Liver (tissue), 9 donors: ENCODE results near the gene MLLT10. TPM values are rescaled to one million over a fixed set of nuclear protein-coding genes. Genes with fewer than 3 reads are reported as not detected.

Experiments
- DNase-seq: peaks from one replicate; pipeline ENCODE4 v3.0.0-alpha.2; 2017; ENCODE audit warnings: low spot score
- H3K27ac ChIP-seq, 2 donors: one replicate each; pipeline ENCODE4 v1.7.0; 2013; ENCODE audit warnings: inconsistent platforms in 2 of 2, low read length in 2 of 2, control low read depth in 1 of 2, low read depth in 1 of 2, mild to moderate bottlenecking in 1 of 2
- H3K27me3 ChIP-seq, 4 donors: one replicate each; pipeline versions ENCODE4 v1.6.1 to v1.7.0; 2013; ENCODE audit warnings: low read length in 3 of 4, inconsistent platforms in 1 of 4, mild to moderate bottlenecking in 1 of 4, moderate library complexity in 1 of 4; ENCODE audit not compliant: control insufficient read depth in 4 of 4, insufficient read depth in 4 of 4
- H3K36me3 ChIP-seq, 4 donors: one replicate each; pipeline versions ENCODE4 v1.6.1 to v1.7.0; 2013; ENCODE audit warnings: low read length in 3 of 4, mild to moderate bottlenecking in 3 of 4, low read depth in 1 of 4, moderate library complexity in 1 of 4; ENCODE audit not compliant: control insufficient read depth in 4 of 4, insufficient read depth in 3 of 4
- H3K4me1 ChIP-seq, 4 donors: one replicate each; pipeline versions ENCODE4 v1.6.1 to v1.7.0; 2013; ENCODE audit warnings: low read length in 3 of 4, mild to moderate bottlenecking in 3 of 4, moderate library complexity in 1 of 4; ENCODE audit not compliant: control insufficient read depth in 4 of 4, insufficient read depth in 4 of 4
- H3K4me3 ChIP-seq, 3 donors: one replicate each; pipeline versions ENCODE4 v1.6.1 to v1.7.0; 2013; ENCODE audit warnings: low read length in 3 of 3, control low read depth in 1 of 3, low read depth in 1 of 3, mild to moderate bottlenecking in 1 of 3
- H3K9ac ChIP-seq, 2 donors: one replicate each; pipeline ENCODE4 v1.7.0; 2013; ENCODE audit warnings: low read length in 2 of 2, mild to moderate bottlenecking in 2 of 2, moderate library complexity in 2 of 2, control low read depth in 1 of 2, low read depth in 1 of 2
- H3K9me3 ChIP-seq, 4 donors: one replicate each; pipeline versions ENCODE4 v1.6.1 to v1.7.0; 2013; ENCODE audit warnings: low read length in 3 of 4; ENCODE audit not compliant: control insufficient read depth in 4 of 4
- ATF3 ChIP-seq: IDR thresholded peaks from 2 replicates; pipeline ENCODE4 v1.6.1; 2016; ENCODE audit warnings: antibody characterized with exemption
- CTCF ChIP-seq: fragments of 150-350 bp; IDR thresholded peaks from 2 replicates; pipeline ENCODE4 v1.5.1; 2017; ENCODE audit warnings: improper control_type of control experiment, low read depth, low read length; ENCODE audit not compliant: missing input control
- EGR1 ChIP-seq, 2 donors: IDR thresholded peaks; 2 replicates each; pipeline ENCODE4 v1.6.1; 2016 to 2018; ENCODE audit warnings: antibody characterized with exemption in 2 of 2, low read depth in 2 of 2
- FOXA1 ChIP-seq: IDR thresholded peaks from 2 replicates; pipeline ENCODE4 v1.6.1; 2016; ENCODE audit warnings: antibody characterized with exemption
- FOXA2 ChIP-seq: IDR thresholded peaks from 2 replicates; pipeline ENCODE4 v1.6.1; 2016; ENCODE audit warnings: antibody characterized with exemption
- GABPA ChIP-seq, 2 donors: IDR thresholded peaks in 1 of 2; conservative IDR thresholded peaks in 1 of 2; 2 replicates each; pipeline ENCODE4 v1.6.1; 2016; ENCODE audit warnings: antibody characterized with exemption in 2 of 2, mild to moderate bottlenecking in 1 of 2, moderate library complexity in 1 of 2
- HNF4A ChIP-seq, 2 donors: conservative IDR thresholded peaks; 2 replicates each; pipeline ENCODE4 v1.6.1; 2016; ENCODE audit warnings: antibody characterized with exemption in 2 of 2, mild to moderate bottlenecking in 2 of 2
- HNF4G ChIP-seq: IDR thresholded peaks from 2 replicates; pipeline ENCODE4 v1.6.1; 2016; ENCODE audit warnings: antibody characterized with exemption
- JUND ChIP-seq, 2 donors: IDR thresholded peaks; 2 replicates each; pipeline ENCODE4 v1.6.1; 2016; ENCODE audit warnings: antibody characterized with exemption in 2 of 2
- MAX ChIP-seq: IDR thresholded peaks from 2 replicates; pipeline ENCODE4 v1.6.1; 2016; ENCODE audit warnings: antibody characterized with exemption
- NR2F2 ChIP-seq: IDR thresholded peaks from 2 replicates; pipeline ENCODE4 v1.6.1; 2016; ENCODE audit warnings: antibody characterized with exemption
- RAD21 ChIP-seq, 2 donors: IDR thresholded peaks; 2 replicates each; pipeline ENCODE4 v1.6.1; 2016; ENCODE audit warnings: antibody characterized with exemption in 2 of 2, mild to moderate bottlenecking in 2 of 2
- RXRA ChIP-seq, 2 donors: IDR thresholded peaks; 2 replicates each; pipeline ENCODE4 v1.6.1; 2017 to 2018; ENCODE audit warnings: antibody characterized with exemption in 2 of 2, mild to moderate bottlenecking in 1 of 2
- SP1 ChIP-seq: IDR thresholded peaks from 2 replicates; pipeline ENCODE4 v1.6.1; 2018; ENCODE audit warnings: antibody characterized with exemption, mild to moderate bottlenecking
- TAF1 ChIP-seq: conservative IDR thresholded peaks from 2 replicates; pipeline ENCODE4 v1.6.1; 2016; ENCODE audit warnings: antibody characterized with exemption, mild to moderate bottlenecking
- YY1 ChIP-seq: IDR thresholded peaks from 2 replicates; pipeline ENCODE4 v1.6.1; 2016; ENCODE audit warnings: antibody characterized with exemption, mild to moderate bottlenecking
- ZBTB33 ChIP-seq: IDR thresholded peaks from 2 replicates; pipeline ENCODE4 v1.6.1; 2016; ENCODE audit warnings: antibody characterized with exemption
- WGBS: extraction: QIAGEN DNeasy Blood & Tissue Kit; methylation state at CpG from one replicate; pipeline ENCODE4 v1.1.7; 2013; 5-methylcytosine and 5-hydroxymethylcytosine counted together
- polyA plus RNA-seq, 2 donors: library from polyadenylated mRNA; stranded (reverse) in 1 of 2; unstranded in 1 of 2; fragments of 200-250 nt in 1 of 2; fragments of >200 nt in 1 of 2; fragmentation: Nextera tagmentation in 1 of 2; extraction: Ambion mirVana in 1 of 2; gene quantifications; one replicate each; pipeline versions ENCODE4 v1.2.1 to v1.2.3, GENCODE V29; 2013 to 2015
- total RNA-seq, 2 donors: library from RNA; depleted of rRNA; stranded (reverse); fragments of >200 nt; gene quantifications; one replicate each; pipeline ENCODE4 v1.2.3, GENCODE V29; 2014
- TF ChIP-seq, protein P1 (sequence below): IDR thresholded peaks from 2 replicates; pipeline ENCODE4 v1.6.1; 2016; ENCODE audit warnings: antibody characterized with exemption, mild to moderate bottlenecking
- donor health status: healthy.
- donor health status: healthy.
- donor health status: healthy.
- donor health status: healthy.
- donor health status: healthy.

MLLT10 gene
- total and polyA plus RNA-seq, 4 donors: 11.9 to 47.4 (median 22.6) TPM

DNA sequence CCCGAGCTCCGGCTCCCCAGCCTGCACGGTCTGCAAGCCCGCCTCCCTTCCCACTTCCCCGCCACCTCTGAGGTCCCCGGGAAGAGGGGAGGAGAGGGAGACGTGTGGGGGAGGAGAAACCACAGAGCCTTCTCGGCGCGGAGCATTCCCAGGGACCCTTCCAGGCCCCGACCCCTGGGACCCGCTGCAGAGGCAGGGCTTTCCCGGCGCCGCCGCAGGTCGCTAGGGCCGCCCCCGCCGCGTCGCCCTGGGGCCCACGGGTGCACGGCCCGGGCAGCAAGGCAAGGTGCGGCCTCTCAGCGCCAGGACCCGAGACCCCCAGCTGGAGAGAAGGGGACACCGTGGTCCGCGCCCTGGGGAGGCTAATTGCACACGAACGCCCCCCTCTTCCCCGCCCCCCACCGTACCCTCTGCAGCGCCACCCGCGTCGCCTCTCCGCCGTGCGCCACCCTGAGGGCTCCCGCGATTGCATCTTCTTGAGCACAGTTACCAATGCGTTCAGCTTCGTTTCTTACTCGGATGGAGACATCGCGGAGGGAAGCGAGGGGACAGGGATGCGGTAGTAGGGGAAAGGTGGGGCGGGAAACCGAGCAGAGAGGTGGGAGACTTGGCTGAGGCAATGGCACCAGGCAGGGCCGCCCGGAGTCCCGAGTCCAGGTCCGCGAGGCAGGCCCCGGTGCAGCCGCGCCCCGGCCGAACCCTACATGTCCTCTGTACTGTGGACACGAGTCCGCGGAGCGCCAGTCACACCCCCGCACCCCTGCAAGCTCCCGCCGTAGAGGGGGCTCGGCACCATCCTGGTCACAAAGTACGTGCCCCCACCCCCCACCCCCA is 37.5 kb upstream of the MLLT10 start:
- H3K9ac ChIP-seq: no peak overlapping the region
- no peaks in the 10 kb centered on the region for H3K9me3 ChIP-seq
- peak overlapping the region; percentile 73 to 87 for H3K27ac ChIP-seq
- H3K4me3 ChIP-seq: peak overlapping the region; percentile 74 to 84 (median 80)
- no peaks in the 10 kb centered on the region for H3K27me3 ChIP-seq
- under 1% methylated on average over 72 of the region's 72 CpGs for WGBS
- DNase-seq: peak; percentile 58
- TF ChIP-seq CTCF (no peak), RAD21 (IDR thresholded peaks at IDR 0.05) (peak in 1 of 2 donors; percentile 30), NR2F2 (no peak), FOXA1 (no peak), GABPA (IDR thresholded peaks at IDR 0.05 in 1 of 2, conservative IDR thresholded peaks at IDR 0.05 in 1 of 2) (no peak), FOXA2 (no peak), JUND (IDR thresholded peaks at IDR 0.05) (no peak), YY1 (no peak), ZBTB33 (no peak), RXRA (IDR thresholded peaks at IDR 0.05) (no peak), MAX (no peak), HNF4A (conservative IDR thresholded peaks at IDR 0.05) (peak; percentile 73 to 76), HNF4G (peak; percentile 30), EGR1 (IDR thresholded peaks at IDR 0.05; ENCODE audit: low read depth in 2 of 2) (peak in 1 of 2 donors; percentile 38), ATF3 (no peak), TAF1 (no peak), SP1 (no peak)
- TF ChIP-seq, protein P1, sequence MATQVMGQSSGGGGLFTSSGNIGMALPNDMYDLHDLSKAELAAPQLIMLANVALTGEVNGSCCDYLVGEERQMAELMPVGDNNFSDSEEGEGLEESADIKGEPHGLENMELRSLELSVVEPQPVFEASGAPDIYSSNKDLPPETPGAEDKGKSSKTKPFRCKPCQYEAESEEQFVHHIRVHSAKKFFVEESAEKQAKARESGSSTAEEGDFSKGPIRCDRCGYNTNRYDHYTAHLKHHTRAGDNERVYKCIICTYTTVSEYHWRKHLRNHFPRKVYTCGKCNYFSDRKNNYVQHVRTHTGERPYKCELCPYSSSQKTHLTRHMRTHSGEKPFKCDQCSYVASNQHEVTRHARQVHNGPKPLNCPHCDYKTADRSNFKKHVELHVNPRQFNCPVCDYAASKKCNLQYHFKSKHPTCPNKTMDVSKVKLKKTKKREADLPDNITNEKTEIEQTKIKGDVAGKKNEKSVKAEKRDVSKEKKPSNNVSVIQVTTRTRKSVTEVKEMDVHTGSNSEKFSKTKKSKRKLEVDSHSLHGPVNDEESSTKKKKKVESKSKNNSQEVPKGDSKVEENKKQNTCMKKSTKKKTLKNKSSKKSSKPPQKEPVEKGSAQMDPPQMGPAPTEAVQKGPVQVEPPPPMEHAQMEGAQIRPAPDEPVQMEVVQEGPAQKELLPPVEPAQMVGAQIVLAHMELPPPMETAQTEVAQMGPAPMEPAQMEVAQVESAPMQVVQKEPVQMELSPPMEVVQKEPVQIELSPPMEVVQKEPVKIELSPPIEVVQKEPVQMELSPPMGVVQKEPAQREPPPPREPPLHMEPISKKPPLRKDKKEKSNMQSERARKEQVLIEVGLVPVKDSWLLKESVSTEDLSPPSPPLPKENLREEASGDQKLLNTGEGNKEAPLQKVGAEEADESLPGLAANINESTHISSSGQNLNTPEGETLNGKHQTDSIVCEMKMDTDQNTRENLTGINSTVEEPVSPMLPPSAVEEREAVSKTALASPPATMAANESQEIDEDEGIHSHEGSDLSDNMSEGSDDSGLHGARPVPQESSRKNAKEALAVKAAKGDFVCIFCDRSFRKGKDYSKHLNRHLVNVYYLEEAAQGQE: no peak
- peaks cover 3 to 58% (median 37%) of the 10 kb centered on the region in 4 donors for H3K4me1 ChIP-seq
- no peaks in the 10 kb centered on the region for H3K36me3 ChIP-seq
